ENCODE data around the gene BCL11B.

Gene BCL11B

DNA sequence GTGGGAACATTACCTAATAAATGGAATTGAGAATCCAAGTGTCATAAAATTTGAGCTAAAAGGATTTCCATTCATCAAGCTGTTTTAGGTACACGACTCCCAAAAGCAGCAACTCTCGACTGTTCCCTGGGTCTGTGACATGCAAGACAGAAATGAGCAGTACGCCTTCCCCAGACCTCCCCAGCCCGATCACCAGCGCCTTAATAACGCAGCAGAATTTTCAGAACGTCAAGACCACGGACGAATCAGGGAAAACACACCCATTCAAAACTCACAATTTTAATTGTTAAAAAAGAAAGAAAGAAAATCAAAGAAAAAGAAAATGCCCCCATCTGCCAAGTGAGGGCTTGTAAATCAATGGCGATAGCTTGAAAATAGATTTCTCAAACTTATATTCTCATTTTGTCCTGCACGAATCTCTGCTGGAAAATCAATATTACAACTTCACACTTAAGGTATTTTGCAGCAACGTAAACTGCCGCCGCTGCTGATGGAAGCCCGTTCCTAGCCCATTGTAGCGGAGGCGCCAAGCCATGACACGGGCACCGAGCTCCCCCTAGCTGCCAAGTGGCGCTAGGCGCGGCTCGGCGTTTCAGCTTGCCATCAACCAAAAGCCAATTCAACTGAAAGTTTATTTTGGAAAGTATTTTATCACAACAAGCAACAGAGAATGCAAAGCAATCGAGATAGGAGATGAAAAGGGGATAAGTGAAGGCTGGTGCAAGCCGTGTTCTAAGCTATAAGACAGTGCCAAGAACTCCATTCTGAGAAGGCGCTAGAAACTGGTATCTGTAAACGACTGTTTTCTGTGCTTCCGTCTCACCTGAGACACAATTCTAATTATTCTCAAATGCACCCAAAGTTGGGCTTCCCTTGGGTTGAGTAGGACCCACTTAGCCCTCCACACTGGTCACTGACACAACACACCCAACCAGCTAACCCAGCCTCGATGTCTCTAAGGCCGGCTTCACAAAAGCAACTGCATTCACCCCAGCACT is 5.5 kb downstream of the BCL11B start:
- peak; percentile 70 for DNase-seq

DNA sequence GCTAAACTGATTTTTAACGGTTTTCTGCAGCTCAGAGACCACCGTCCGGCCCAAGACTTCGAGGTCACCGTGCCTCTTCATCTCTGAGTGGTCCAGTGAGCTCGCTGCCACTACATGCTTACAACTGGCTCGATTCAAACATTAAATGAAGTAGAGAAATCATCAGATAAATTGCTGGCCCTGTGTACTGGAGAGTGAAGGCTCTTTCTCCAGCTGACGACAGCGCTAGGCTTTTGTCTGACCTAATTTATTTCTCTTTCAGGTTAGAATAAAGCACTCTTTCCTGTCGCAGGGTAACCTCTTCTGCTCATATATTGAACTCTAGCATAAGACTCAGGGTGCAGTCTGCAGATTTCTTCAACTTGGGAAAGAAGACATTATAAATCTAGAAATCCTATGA is 6.4 kb downstream of the BCL11B start:
- DNase-seq, result no peak

DNA sequence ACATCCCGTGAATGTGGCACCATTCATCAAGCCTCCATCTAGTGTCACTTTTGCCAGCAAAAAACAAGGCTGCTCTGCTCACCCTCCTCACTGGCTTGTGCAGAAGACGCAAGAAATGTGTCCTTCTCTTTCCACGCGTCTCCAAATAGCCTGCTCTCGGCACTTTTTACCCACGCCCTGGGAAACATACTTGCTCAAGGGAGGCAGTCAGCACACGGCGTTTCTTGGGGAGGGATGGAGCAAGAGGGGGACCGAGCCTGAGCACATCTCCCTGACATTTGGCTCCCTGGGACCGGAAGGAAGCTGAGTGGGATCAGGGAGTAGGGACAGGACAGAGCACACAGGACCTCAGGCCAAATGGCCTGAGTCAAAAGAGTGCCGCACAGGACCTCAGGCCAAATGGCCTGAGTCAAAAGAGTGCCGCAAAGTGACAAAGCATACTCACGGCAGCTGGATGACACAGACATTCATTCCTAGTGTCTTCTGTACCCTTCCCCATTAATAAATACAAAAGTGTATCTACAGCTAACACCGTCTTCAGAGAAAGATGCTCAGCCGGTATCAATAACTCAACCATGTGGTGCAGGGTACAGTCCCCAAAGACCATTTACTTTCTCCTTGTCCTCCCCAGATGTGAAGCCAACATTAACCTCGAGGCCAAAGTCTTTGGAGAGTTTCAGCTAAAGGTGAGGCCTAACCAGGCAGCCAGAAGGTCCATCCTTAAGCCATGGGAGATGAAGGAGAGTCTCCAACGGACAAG is 7.1 kb downstream of the BCL11B start:
- DNase-seq, result no peak

DNA sequence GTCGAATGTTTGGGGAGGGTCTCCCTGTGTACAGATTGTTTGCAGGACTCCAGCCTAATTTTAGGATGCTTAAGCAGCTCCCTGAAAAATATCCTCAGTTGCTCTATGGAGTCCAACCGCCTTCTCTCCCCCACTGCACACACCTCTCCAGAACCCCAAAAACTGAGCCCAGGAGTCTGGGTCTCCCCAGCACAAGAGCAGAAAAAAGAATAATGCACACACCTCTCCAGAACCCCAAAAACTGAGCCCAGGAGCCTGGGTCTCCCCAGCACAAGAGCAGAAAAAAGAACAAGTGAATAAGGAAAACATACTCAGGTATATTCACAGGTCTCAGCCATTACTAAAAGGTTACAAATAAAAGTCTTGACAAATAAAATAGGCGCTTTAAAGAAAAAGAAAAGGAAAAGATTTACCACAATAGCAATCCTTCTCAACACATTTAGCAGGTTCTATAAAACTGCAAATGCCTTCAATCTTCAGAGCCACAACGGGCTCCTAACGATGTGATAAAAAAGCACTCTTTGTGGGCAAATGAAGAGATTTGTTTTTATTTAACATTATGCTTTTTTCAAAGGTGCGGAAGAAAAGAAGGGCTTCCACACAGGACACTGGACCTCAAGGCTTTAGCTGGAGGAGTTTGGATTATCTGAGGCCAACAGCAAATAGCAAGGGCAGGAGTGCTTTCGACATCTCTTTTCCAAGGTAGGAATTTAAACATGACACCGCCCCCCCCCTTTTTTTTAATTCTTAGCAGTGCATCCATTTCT is 8.2 kb downstream of the BCL11B start:
- DNase-seq, result no peak

DNA sequence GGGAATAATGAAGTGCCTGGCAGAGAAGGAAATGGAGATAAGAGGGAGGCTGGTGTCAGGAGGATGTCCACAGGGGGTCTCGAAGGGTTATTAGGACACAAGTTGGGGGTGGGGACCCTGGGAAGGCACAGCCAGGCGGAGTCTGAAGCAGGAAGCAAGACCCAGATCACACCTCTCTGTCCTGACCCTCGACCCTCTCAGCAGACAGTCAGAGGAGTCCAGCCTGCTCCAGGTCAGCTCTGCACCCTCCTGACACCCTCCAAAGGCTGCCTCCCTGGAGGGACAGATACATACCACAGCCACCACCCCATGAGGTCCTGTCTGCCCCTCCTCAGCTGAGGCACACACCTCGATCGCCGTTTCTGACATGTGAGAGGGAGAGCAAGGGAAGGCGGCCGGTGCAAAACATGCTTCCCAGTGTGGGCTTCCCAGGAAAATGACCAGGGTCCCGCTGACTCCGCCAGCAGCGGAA is 9.0 kb downstream of the BCL11B start:
- no peak for DNase-seq

DNA sequence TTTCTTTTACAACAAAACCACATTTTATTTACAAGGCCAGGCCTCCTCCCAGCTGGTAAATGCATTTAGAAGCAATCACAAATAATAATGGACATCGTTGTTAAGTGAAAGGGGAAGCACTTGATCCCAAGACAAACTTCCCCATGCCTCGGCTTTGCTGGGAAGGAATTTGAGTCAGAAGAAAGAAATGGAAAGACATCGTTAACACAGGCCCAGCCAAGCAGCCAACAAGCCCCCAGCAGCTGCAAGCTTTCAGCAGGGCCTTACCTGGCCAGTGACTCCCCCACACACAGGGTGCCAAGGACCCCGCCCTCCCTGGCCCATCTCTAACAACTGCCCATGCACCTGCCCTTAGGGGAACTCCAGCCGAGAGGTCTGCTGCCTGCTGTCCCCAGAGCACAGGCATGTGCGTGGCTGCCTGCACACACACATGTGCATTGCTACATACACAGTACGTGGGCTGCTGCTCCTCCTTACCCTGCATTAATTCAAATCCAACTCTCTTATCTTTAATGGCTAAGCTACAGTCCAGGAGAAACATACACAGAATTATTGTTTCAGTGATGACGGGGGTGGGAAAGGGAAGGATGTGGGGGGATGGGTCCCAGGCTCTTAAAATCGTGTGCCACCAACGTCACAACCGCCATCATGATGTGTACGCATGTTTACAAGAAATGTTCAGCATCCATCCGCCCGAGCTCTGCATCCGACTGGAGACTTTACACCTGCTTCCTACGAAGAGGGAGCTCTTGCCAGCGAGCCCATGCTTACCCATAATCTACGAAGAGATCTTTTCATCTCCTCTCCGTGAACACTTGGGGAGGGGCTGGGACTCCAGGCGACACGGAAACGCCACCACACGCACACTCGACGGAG is 9.8 kb downstream of the BCL11B start:
- no peak for DNase-seq

DNA sequence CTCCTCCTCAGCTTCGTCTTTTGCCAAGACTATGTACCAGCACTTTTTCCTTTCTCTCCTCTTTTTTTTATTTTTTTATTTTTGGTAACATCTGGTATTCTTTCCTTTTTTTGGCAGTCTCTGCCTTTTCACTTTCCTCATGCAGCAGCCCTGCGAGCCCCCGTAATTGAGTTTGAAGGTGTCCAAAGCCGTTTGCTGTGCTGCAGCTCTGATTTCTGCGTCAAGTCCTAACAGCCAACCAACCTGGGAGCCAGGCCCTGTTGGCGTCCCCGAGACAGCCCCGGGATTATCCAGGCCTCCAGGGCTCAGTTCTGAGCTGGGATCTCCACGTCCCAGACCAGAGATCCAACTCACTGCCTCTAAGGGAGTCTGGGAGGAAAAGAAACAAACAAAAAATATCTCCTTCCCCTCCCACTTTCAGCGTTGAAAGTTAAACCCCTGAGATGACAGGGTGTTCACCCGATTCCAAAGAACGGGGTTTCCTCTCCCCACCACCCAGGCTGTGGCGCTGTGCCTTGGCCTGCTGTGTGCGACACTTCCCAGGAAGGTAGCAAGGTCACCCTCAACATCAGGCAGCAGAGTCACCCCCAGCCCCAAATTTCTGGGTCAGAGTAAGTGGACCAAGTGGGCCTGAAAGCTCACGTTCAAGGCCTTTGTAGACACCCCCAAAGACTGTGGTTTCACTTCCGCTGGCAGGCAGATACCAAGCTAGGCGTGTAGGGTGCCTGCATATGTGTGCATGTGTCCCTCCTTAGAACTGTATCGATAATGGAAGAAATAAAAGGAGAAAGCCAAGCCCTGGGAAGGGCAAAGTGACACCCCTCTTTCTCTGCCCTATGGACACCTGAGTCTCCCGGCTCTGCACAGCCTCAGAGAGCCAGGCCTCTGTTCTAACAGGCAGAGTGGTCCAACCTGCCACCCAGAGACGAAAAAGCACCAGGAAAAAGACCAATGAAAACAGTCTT is 11.1 kb downstream of the BCL11B start:
- no peak for DNase-seq

DNA sequence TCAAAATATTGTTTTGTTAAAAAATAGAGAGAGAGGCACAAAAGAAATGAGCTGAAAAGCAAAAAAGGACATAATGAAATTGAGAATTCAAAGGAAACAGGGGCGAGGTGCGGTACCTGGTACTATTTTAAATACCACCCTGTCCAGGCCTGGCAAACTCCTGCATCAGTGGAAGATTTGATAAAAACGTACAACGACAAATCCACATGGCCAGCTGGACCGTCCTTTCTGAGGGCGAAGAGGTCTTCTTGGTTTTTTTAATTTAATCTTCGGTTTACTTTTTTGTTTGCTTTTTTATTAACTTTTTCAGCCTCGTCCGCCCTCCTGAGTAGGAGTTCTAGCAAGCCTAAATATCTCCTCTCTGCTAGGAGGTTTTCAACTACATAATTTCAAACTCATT is 11.9 kb downstream of the BCL11B start:
- DNase-seq, result no peak

DNA sequence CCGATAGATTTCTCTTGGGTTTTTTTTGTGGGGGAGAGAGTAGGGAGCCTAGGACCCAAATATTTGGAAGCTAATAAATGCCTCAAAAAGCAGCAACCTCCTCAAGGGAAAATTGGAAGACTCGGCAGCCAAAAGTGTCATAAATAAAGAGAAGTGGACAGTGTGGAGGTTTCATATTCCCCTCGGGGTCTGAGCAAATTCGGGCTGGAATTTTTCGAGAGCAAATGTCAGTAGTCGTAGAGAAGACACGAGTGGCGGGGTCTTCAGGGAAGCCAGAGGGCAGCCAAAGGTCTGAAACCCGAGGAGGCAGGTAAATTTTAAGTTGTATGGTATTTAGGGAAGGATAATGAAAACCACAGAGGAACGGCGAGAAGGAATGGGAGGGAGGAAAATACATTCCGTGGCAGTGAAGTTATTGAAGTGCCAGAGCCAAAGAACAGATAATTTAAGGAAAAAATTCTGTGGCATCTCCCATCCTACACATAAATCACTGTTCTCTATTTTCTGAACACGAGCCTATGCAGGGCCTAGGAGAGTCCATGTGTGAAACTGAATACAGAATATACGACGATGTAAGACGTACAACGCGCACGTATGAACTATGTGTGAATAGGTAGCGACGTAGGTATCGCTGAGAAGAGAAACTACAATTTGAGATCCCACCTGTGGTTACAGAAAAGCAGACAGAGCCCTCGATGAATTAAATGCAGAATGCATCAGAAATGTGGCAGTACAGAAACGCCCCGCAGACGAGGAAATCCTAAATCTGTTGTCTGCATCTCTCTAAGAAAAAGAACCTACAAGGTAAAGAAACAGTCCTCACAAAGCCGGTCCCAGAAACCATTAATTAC is 12.9 kb downstream of the BCL11B start:
- DNase-seq, result no peak

DNA sequence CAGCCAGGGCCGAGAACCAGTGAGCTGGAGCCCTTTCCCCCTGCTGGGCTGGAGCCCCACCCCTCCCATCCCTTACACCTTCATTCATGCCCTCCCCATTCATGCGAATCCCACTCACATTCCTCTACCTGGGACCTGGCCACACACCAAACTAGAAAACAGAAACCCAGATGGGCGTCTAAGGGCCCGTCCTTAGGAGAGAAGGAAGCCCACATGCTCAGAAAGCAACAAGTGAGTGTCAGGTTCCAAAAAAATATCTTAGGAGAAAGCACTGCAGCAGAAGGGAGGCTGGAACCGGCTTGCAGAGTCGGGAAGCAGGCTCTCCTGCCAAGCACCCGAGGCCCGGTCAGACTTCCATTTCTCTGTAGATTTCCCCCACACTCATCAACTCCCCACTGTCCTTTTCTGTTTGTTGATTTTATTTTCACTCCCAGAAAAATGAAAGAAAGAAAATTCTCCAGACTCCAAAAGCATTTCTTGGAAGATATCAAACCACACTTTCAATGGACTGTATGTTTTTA is 13.6 kb downstream of the BCL11B start:
- no peak for DNase-seq

DNA sequence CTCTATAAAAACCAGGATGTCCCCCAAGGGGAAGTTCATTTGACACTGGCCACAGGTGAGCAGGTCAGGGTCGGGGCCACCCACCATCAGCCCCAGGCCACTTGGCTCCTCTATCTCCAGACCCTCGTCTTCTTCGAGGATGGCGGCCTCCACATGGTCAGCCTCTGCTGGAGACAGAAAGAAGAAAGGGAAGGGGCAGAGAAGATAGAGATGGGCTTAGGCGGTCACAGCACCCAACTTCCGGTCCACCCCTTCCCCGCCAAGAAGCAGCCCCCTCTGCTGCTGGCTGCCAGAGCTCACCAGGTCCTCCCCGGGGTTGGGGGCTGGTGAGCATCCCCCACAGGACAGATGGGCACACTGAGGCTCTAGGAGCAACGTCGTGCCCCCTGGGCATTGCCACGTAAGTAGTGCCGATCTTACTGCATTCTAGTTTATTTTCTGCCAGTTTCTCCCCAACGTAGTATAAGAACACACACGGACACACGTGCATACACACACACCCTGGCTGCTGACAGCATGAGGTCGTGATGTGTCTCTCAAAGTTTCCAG is 14.2 kb downstream of the BCL11B start:
- DNase-seq, result no peak

DNA sequence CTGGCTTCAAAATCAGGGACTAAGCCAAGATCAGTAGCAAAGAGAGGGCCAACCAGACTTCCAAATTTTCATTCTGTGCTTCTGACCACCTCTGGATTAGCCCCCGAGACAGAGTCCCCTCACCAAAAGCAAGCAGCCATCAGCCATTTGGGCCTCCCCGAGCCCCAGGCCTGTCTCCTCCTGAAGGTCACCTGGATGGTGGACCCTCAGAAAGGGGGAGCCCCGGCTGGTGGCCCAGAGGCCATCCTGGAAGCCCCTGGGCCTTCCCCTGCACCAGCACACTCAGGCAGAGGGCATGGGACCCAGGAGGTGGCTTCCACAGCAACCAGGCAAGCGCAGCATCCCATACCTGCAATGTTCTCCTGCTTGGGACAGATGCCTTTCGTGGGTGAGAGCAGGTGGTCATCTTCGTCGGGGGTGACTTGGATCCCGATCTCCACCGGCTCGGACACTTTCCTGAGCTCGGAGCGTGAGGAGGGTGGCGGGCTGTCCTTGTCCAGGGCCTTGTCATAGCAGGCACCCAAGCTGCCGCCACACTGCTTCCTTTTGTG is 14.8 kb downstream of the BCL11B start:
- no peak for DNase-seq

DNA sequence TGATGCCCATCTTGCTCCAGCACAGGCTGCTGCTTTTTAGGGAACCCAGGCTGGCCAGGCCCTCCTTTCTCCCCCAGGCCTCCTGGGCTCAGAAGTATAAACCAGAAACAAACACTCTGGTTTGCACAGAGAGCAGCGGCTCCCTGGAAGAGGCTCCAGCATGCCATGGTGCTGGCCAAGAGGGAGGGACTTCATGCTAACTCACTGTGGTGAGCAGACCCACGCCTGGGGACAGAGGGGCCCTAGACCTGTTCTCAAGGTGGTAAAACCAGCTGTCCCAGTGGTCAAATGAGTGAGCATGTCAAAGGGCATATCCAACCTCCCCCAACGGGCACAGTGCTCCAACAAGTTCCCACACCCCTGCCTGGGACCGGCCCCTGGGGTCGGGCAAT is 15.5 kb downstream of the BCL11B start:
- DNase-seq, result no peak

DNA sequence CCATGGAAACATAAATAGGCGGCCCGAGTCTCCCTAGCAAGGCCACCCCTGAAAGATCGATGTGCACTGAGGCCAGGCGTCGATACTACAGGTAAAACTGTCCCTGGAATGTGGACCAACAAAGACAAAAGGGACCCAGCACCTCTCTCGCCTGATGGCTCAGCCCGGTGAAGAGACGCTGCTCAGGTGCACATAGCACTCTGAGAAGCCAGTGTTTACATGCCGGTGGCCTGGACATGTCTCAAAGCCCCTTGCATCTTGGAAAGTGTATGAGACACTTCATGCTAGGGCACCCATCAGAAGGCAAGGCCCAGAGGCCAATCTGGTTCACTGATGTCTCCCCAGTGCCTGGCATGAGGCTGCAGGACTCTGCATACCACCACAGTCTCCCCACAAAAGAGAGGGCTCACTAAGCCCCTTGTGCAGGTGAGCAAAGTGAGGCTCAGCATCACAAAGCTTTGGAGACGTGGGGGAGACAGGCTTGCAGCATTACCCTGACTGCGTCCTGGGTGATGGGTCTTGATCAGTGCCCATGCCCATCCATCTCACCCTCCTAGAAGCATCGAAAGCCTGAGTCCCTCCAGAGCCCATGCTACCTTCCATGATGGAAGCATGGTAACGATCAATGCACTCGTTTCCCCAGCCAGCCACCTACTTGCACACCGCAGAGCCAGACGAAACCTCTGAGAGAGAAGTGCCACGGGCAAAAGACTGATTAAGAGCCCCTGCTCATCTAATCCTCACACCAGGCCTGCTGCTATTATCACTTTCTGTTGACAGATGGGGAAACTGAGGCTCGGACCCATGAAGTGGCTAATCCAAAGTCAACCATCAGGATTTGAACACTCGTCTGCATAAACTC is 16.1 kb downstream of the BCL11B start:
- no peak for DNase-seq

DNA sequence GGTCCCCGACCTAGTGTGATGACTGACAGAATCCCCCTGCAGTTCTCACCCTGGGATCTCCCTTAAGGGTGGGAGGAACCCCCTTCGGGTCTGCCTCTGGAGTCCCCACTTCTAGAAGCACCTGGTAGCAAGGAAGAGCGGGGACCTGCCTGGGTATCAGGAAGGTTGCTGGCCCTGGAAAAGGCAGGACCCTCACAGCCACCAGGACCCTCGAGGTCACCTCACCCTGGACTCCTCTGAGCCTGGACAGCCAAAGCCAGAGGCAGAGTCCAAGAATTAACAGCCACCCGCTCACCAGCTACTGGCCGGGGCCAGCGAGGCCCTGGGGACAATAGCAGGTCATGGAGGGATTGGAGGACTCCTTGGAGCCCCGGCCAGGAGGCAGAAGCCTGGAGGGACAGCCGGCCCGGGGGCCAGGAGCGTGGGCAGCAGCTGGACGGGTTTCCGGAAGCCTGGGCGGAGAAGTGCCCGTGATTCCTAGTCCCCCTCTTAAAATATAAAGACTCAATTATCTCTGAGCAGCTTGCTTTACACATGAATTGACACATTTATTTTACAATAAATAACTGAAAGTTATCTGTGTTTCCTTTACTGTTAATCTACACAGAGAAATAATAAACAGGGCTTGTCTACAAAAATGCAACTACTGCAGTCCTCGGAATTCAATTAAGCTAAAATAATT is 17.5 kb downstream of the BCL11B start:
- no peak for DNase-seq

DNA sequence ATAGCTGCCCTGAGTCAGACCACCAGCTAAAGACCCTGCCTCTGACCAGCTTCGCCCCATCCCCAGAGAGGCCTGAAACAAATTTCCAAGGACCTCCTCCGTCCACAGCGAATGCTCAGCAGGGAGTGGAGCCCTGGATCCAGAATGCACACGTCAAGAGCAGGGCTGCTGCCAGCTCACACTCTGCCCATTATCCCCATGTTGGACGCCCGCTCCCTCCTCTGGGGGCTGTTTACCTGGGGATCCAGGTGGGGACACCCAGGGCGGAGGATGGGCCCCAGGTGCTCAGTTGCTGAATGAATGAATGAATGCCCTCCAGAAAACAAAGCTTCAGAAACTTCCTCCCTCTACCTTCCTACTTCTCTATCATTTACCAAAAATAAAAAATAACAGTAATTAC is 18.1 kb downstream of the BCL11B start:
- no peak for DNase-seq
